LNCAP (cell line): ENCODE measurements around the gene ARHGEF37.

Source experiments
- TF ChIP-seq, protein P1 (sequence below): fragments of 450-650 bp; IDR thresholded peaks from 2 replicates; pipeline ENCODE4 v1.5.1; 2017; ENCODE audit warnings: mild to moderate bottlenecking

ARHGEF37 gene

DNA sequence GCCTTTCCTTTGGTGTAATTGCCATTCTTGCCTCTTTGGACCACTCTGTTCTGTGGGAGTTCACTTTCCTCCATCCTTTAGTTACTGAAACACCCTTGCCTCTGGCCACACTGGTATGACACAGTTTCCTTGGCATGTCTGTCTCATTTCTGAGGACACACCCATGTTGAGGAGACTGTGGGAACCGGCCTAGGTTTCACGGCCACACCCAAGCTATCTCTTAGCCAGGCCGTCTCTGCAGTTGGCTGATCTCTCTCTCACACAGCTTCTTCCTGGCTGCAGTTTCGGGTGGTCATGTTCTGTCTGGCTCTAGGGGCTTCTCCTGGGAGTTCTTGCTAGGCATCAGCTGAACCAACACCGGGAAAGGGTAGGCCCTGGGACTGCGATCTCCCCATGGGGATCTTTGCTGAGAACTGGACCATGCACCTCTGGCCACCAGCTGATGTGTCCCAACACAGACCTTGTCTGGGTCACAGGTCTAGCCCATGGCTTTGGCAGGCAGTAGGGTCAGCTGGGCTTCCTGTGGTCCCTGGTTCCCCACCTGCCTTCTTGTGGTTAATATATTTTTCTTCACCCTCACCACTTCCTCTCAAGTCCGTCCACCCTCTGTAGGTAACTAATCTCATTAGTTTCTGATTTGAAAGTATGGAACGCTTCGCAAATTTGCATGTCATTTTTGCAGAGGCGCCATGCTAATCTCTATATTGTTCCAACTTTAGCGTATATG lies 24.9 kb downstream of the ARHGEF37 start:
- TF ChIP-seq, protein P1, sequence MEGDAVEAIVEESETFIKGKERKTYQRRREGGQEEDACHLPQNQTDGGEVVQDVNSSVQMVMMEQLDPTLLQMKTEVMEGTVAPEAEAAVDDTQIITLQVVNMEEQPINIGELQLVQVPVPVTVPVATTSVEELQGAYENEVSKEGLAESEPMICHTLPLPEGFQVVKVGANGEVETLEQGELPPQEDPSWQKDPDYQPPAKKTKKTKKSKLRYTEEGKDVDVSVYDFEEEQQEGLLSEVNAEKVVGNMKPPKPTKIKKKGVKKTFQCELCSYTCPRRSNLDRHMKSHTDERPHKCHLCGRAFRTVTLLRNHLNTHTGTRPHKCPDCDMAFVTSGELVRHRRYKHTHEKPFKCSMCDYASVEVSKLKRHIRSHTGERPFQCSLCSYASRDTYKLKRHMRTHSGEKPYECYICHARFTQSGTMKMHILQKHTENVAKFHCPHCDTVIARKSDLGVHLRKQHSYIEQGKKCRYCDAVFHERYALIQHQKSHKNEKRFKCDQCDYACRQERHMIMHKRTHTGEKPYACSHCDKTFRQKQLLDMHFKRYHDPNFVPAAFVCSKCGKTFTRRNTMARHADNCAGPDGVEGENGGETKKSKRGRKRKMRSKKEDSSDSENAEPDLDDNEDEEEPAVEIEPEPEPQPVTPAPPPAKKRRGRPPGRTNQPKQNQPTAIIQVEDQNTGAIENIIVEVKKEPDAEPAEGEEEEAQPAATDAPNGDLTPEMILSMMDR = no peak

GRCh38 chr5:149608936-149609545 lies 27.7 kb downstream of the ARHGEF37 start:
- TF ChIP-seq, protein P1 = no peak

DNA sequence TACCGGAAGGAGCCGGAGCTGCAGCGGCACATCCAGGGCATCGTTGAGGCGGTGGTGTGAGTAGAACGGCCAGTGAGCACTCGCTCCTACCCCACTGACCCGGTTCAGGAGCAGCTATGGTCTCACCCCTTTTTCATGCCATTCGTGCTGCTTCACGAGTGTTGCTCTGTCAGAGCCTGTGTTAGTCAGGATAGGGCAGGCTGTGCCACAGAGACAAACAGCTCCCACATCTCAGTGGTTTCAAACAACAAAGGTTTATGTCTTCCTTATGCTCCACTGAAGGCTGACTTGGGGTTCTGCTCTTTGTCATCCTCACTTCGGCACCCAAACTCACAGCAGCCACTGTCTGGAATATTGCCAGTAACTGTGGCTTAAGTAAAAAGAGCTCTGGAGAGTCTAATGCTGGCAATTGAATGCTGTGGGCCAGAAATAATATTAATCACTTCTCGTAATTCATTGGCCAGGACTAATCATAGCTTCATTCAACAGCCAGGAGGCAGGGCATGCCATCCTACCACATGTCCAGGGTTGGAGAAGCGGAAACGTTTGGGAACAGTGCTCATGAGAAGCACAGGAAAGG lies 28.4 kb downstream of the ARHGEF37 start:
- TF ChIP-seq, protein P1 = no peak

DNA sequence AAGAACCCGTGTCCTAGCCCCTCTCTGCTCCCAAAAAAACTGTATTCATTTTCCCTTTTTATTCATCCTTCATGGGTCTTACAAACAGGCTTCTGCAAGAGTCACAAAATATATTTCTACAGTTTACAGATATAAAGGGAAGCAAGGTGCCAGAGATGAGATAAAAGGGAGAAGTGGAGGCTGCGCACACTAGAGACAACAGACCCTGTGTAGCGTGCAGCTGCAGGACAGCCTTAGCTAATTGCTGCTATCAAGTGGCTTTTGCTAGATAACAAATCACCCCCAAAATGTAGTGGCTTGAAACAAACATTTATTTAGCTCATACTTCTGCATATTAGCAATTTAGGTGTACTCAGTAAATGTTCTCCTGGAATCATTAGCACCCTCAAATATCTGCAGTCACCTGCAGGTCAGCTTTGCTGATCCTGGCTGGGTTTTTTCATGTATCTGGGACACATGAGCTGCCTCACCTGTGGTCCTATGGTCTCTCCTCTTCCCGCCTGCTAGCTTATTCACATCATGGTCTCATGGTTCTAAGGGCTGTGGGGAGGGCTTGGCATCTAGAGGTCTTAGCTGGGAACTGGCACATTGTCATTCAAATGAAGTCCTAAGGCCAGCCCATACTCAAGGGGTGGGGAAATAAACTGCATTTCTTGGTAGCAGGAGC lies 29.4 kb downstream of the ARHGEF37 start:
- TF ChIP-seq, protein P1 = no peak

DNA sequence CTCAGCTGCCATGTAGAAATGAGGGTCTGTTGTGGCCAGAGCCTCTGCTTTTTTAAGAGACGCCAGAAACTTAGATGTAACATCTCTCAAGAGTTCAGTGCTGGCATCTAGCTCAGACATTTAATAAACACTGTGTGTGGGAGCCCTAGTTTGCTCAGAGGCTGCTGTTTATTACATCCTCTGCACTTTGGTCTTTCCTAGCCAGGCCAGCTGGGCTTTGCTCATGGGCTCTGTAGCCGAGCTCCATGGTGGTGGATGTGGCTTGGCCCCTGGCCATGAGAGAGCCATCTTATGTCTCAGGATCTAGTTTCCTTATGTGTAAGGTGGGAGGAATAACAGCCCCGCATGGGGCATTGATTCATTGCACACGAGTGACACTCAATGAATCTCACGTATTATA lies 30.0 kb downstream of the ARHGEF37 start:
- TF ChIP-seq, protein P1 = no peak

GRCh38 chr5:149614034-149614907 lies 33.0 kb downstream of the ARHGEF37 start:
- TF ChIP-seq, protein P1 = no peak

DNA sequence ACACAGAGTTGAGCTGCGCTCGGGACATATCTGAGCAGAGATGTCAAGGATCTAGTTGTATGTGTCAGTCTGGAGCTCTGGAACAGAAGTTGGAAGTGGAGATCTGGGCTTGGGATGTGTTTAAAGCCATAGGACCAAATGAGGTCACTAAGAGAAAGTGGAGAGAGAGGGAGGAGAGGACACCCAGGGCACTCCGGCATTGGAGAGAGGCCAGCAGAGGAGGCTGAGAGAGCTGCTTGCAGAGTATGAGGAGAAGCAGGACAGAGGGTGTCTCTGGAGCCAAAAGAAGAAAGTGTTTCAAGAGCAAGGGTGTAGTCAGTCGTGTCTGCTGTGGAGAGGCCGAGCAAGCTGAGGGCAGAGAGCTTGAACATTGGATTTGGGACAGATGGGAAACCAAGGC lies 34.7 kb downstream of the ARHGEF37 start:
- TF ChIP-seq, protein P1 = no peak
